Forelimb muscle (tissue), 1 donor: ENCODE results near the gene CPNE8. TPM values are rescaled to one million over a fixed set of nuclear protein-coding genes. Genes with fewer than 3 reads are reported as not detected.
A peak's percentile ranks its signal among the peaks of the same experiment; 100 is the strongest.

Experiments
- DNase-seq: peaks from one replicate; pipeline ENCODE4 v3.0.0-alpha.2; 2013; ENCODE audit warnings: low read depth
- polyA plus RNA-seq: library from polyadenylated mRNA; unstranded; fragments of 120-200 nt; gene quantifications from one replicate; pipeline ENCODE4 v1.2.1, GENCODE V29; 2013; ENCODE audit not compliant: insufficient read length

CPNE8 gene
- polyA plus RNA-seq, 1 donor, result 6.4 TPM

- DNase-seq, result no peak
Observed at GRCh38 chr12:38728894-38729293, 176.5 kb downstream of the CPNE8 start.

GRCh38 chr12:38721611-38722252 is 183.7 kb downstream of the CPNE8 start:
- no peak for DNase-seq

- DNase-seq, result no peak
Observed at GRCh38 chr12:38720661-38721060, 184.7 kb downstream of the CPNE8 start.

- DNase-seq, result no peak
Observed at GRCh38 chr12:38713294-38713693, 192.1 kb downstream of the CPNE8 start.

- DNase-seq, result peak; percentile 4
Observed at GRCh38 chr12:38711054-38711453, 194.3 kb downstream of the CPNE8 start.

- no peak for DNase-seq
Observed at GRCh38 chr12:38708466-38708865, 196.9 kb downstream of the CPNE8 start.

GRCh38 chr12:38707648-38708047 is 197.7 kb downstream of the CPNE8 start:
- no peak for DNase-seq

GRCh38 chr12:38697289-38697688 is 208.1 kb downstream of the CPNE8 start:
- DNase-seq, result no peak

- DNase-seq, result no peak
Observed at GRCh38 chr12:38695057-38695456, 210.3 kb downstream of the CPNE8 start.

- DNase-seq, result no peak
Observed at GRCh38 chr12:38691164-38691563, 214.2 kb downstream of the CPNE8 start.

GRCh38 chr12:38690646-38691045 is 214.7 kb downstream of the CPNE8 start:
- no peak for DNase-seq

GRCh38 chr12:38689704-38690103 is 215.7 kb downstream of the CPNE8 start:
- no peak for DNase-seq

GRCh38 chr12:38689195-38689594 is 216.2 kb downstream of the CPNE8 start:
- DNase-seq, result no peak

- DNase-seq, result no peak
Observed at GRCh38 chr12:38682521-38682920, 222.9 kb downstream of the CPNE8 start.

- DNase-seq, result no peak
Observed at GRCh38 chr12:38669530-38669929, 235.9 kb downstream of the CPNE8 start.

- no peak for DNase-seq
Observed at GRCh38 chr12:38669081-38669480, 236.3 kb downstream of the CPNE8 start.

GRCh38 chr12:38666425-38666824 is 239.0 kb downstream of the CPNE8 start:
- no peak for DNase-seq

GRCh38 chr12:38664661-38665269 is 240.6 kb downstream of the CPNE8 start:
- DNase-seq, result no peak

GRCh38 chr12:38662829-38663228 is 242.6 kb downstream of the CPNE8 start:
- no peak for DNase-seq

- DNase-seq, result no peak
Observed at GRCh38 chr12:38653650-38654049, 251.7 kb downstream of the CPNE8 start.

GRCh38 chr12:38648813-38649212 is 256.6 kb downstream of the CPNE8 start:
- DNase-seq, result no peak

- no peak for DNase-seq
Observed at GRCh38 chr12:38646146-38646545, 259.2 kb downstream of the CPNE8 start.

- DNase-seq, result no peak
Observed at GRCh38 chr12:38639625-38640024, 265.8 kb downstream of the CPNE8 start.

GRCh38 chr12:38638401-38638800 is 267.0 kb downstream of the CPNE8 start:
- no peak for DNase-seq
